Fibroblast of skin of back (primary cell): ENCODE data around the gene TXN2. TPM values are rescaled to one million over a fixed set of nuclear protein-coding genes. Genes with fewer than 3 reads are reported as not detected.
"Not testable (repeated sequence)": the region's sequence is repeated elsewhere in the genome, so short reads cannot be mapped to it uniquely, and the experiment has no call there.

Experiments used
- DNase-seq: peaks from one replicate; pipeline ENCODE4 v3.0.0-alpha.2; 2013
- polyA plus RNA-seq, 2 experiments: library from polyadenylated mRNA; unstranded; fragments of 120-200 nt; gene quantifications; one replicate each; pipeline ENCODE4 v1.2.1, GENCODE V29; 2013; ENCODE audit not compliant: insufficient read length in 2 of 2

The TXN2 gene
- 80.6 TPM for polyA plus RNA-seq (2013, experiment 1 of 2; ENCODE audit: insufficient read length)
- polyA plus RNA-seq (2013, experiment 2 of 2; ENCODE audit: insufficient read length): 63.9 TPM

GRCh38 chr22:36481393-36482168, at the start of gene TXN2:
TXN2 (minus strand) TSS chr22:36481640; CDS start chr22:36480837, 803 bp downstream.
- DNase-seq: peak; percentile 96

- DNase-seq: peak; percentile 100
Measured at GRCh38 chr22:36528795-36529751, 47.6 kb upstream of the TXN2 start, which contains the start of gene EIF3D. EIF3D (minus strand) TSS chr22:36529166; CDS start chr22:36526121, 3,045 bp downstream.

DNA sequence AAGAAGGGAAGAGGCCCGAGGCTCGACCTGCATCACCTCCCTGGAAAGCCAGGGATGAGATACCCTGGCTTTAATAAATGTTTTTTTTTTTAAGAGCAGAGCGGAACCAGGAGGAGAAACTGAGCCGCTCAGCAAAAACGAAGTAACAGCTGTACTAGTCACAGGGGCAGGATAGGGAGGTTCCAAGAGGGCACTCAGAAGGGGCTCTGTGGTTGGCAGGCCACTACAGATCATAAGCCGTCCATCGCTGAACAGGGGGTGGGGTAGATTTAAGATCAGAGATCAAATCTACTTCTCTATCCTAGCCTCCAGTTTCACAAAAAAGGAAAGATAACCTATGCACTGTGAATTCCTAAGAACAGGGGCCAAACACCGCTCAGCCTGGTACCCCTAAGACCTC, 46.9 kb upstream of the TXN2 start:
- DNase-seq: peak; percentile 31

DNA sequence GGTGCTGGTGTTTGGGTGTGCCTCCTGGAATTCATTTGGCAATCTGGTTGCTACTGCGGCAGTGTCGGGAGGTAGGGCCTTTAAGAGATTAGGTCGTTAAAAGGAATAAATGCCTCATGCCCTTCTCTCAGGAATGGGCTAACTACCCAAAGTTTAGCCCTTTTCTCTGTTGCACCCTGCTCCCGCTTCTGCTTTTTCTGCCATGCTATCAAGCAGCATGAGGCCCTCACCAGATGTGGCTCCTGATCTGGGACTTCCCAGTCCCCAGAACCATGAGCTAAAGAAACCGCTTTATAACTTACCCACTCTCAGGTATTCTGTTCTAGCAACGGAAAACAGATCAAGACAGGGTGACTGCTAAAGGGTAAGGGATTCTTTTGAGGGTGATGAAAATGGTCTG, 41.2 kb upstream of the TXN2 start:
- no peak for DNase-seq

GRCh38 chr22:36520423-36520822, 39.0 kb upstream of the TXN2 start:
- no peak for DNase-seq

DNA sequence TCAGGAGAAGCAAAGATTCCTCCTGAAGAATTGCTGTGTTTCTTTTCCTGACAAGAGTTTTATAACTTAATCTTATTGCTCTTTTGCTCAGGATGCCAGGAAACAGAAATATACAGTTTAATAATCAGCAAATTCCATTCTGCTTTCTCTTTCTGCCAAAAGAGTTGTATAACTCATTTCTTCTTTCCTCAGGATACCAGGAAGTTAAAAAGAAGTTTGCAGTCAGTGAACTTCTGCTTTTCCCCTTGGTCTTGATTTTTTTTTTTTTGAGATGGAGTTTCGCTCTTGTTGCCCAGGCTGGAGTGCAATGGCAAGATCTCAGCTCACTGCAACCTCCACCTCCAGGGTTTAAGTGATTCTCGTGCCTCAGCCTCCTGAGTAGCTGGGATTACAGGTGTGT, 38.5 kb upstream of the TXN2 start:
- DNase-seq: not testable (repeated sequence)

GRCh38 chr22:36514766-36515165, 33.3 kb upstream of the TXN2 start:
- DNase-seq: no peak

- DNase-seq: no peak
Measured at GRCh38 chr22:36512991-36513390, 31.6 kb upstream of the TXN2 start.

DNA sequence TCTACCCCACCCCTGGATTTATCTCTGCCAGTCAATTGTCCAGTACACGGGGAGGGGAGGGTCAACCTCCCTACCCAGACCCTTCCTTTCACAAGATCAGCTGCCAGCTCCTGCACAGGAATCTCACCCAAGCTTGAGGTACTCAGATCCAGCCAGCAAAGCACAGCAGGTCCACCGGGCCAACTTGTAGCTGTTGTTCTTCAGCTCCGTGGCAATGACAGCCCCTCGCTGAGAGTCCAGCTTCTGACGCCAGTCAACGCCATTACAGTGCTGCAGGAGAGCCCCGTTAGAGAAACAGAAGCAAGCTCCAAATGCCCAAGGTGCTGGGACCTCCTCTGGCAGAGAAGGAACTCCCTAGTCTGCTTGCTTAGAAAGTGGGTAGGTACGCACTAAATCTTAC, 30.9 kb upstream of the TXN2 start:
- no peak for DNase-seq

DNA sequence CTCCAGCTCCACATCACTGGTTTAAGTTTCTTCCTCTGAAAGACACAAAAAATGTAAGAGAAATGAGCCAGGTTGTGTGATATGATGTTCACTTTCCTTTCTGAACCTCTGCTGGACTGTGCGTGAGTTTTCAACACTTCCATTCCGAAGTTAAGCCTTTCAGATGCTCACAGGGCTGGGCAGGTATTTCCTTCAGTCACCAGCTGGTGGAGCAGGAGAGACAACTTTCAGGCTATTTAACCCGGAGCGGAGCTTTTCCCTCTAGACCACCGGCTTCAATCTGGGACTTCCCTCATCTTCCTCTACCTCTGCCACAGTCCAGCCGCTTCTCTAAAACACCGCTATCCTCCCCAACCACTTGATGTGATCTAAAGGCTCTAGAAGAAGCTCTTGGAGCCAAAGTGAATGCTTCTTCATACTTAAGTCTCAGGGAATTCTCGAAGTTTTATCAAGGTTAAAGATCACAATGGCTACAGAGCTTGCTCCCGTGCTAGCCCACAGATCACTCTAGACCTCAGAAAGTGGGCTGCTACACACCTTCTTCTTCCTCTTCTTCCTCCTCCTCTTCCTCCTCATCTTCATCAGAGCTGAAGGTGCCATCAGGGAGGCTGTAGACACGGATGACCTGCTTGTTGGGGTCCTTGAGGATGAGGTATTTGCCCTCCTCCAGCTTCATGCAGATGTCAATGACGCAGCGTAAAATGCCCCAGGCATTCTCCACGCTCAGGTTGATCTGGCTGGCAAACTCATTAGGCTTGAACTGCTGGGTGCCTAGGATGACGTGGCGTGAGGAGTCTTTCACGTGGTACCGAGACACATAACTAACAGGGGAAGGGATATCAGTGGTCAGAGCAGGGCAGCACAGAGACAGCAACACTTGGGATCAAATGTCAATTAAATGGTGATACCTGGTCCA, 29.8 kb upstream of the TXN2 start:
- DNase-seq: peak; percentile 61

DNA sequence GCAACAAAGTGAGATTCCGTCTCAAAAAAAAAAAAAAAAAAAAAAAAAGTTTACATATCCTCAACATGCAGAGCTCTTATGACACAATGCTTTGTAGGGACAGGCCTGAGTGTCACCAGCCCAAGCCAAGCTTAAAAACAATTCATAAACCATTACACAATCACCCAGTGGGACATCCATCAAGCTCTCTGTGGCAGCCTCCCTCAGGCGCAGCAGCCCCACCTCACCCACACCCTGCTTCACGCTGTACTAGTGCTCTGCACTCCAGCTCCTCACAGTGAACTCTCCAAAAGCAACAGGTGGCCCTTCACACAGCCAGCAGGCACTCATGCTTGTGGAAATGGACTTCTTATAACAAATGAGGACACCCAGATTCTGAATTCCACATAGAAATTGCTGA, 28.9 kb upstream of the TXN2 start:
- no peak for DNase-seq

DNA sequence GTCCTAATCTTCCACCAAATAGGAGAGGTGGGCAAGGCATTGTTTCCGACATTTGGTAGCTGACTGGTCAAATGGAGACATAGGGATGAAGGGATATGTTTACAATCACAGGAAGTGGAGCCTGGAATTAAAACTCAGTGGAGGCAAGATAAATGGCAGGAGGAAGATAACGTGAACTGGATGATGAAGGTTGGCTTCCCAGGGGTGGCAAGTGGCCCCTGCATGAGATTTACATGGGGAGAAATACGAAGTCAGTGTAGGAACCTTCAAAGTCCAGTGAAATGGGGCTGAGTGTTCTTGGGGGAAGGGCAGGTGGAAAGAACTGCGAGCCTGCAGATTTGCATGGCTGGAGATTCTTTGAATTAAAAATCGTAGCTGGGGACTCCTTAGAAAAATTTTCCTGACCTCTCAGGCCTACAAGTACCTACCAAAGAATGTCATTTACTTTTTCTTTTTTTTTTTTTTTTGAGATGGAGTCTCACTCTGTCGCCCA, 26.1 kb upstream of the TXN2 start:
- DNase-seq: no peak

DNA sequence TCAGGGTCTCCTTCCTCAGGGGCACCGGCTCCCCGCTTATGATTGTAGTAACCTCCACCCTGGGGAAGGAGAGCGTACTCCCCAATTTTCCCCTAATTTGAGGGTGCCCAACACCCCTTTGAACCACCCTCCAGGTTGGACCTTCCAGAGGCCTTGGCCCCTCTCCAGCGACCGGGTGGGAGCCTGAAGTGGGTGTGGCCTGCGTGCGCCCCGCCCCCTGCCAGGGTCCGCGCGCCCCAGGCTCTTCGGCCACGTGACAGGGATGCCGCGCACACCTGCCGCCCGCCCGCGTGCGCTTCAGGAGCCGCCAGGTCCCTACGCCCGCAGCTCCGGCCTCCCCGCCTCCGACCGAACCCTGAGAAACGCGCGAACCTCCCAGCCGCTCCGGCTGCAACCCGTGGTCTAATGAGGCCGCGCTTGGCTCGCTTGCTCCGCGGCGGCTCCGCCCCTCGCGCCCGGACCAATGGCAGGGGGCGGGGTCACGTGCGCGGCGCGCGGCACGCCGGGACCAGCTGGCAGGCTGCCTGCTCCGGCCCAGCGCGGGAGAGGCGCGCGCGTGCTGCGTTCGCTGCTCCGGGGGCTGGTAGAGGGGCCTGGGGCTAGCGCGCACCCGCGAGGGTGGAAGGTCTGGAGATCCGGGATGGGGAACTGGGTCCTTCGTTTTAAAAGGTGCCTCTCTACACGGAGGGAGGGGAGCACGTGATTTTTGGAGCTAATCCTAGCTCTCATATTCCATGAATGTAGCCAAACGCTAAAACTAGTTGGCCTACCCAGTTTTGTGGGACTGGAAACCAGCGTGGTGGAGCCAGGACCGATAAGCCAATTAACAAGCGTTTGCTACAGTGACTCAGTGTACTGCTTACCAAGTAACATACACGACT, 25.4 kb upstream of the TXN2 start, which contains the start of gene FOXRED2:
Gene FOXRED2 (minus strand): TSS at position 404 of the 881 bp plus-strand sequence. CDS start 618 bp downstream, outside the sequence.
- peak; percentile 79 for DNase-seq

GRCh38 chr22:36505998-36506635, 24.7 kb upstream of the TXN2 start:
- DNase-seq: no peak

DNA sequence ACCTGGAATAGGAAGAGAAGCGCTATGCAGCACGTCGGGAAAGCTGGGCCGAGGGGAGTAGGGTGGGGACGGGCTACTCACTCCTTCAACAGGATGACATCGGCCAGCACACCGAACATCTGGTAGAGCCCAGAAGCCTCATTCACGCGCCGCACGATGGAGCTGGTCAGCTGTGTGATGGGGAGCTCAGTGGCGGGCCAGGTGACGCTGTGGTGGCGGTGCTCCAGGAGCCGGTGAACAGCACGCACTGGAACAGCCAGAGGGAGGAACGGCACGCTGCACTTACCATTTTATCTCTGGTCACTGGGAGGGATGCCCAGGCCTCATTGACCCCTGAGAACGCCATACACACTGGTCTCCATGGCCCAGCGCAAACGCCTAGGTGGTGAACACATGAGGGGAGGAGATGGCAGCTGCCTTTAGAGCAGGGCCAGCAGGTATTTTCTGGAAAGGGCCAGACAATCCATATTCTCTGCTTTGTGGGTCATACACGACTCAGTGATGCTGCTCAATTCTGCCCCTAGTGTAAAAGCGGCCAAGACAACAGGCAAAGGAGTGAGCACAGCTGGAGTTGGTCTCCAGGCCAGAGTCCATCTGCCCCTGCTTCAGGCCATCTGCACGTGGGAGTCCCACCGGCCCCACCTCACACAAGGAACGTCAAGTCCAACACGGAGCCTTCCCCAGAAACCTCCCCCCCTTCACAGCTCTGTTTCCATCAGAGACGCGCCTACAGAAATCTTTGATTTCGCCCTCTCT, 16.6 kb upstream of the TXN2 start:
- no peak for DNase-seq

- no peak for DNase-seq
Measured at GRCh38 chr22:36493690-36494110, 12.3 kb upstream of the TXN2 start.

DNA sequence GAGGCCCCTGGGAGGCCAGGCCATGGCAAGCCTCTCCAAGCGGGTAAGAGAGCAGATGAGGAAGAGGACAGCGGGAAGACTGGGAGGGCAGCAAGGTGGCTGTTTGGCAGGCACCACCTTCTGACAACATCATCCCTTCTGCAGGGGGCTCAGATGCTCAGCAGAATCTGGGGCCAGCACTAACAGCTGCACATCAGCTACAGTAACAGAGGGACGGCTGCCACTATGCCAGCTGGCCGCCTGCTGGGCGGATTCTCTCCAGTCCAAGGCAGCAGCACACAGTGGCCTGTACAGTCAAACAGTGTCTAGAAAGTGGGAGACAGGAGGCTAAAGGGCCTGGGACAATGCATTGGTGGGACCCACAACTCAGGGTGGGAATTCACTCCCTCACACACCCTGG, 10.7 kb upstream of the TXN2 start:
- DNase-seq: no peak

- DNase-seq: no peak
Measured at GRCh38 chr22:36491155-36491554, 9.7 kb upstream of the TXN2 start.

DNA sequence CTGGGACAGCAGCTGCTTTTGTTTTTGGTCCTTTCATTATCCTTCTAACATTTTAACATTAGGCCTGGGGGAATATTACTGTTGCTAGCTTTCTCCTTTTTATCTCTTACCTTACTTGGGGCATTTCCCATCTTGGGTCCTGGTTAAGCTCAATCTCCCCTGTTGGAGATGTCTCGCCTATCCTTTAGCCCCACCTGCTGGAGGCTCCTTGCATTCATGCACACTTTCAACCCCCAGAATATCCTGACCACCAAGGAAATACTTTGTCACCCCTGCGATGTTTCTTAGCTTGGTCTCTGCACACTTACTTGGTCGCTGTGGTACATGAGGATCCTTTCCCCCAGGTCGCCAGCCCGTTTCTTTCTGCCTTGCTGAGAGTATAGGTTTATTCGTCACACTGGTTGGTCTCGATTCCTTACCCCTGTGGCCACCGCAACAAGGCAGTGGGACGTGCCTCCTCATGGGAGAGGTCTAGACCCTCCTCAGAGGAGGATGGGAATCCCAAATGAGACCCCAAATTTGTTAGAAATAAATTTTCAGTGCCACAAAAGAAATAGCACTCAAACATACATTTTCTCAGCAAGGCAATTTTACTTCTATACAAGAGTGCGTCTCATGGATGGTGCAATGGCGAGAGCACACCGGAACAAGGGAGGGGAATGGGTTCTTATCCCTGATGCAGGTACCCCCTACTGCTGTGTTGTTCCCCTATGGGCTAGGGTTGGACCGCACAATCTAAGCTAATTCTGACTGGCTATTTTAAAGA, 5.4 kb upstream of the TXN2 start:
- peak; percentile 69 for DNase-seq
